HepG2 (cell line): ENCODE results near the gene ADAMTSL4. TPM values are rescaled to one million over a fixed set of nuclear protein-coding genes. Genes with fewer than 3 reads are reported as not detected.
A peak's percentile ranks its signal among the peaks of the same experiment; 100 is the strongest.

Experiments used
- ATAC-seq: fragments of 200-7000 bp; cut with Tn5 transposase; 3 replicates; pipeline ENCODE4 v1.9.1; 2020; ENCODE audit warnings: mild to moderate bottlenecking, moderate library complexity
- BruUV-seq: library from RNA; stranded (reverse); fragments of 400-500 nt; replicated peaks from 2 replicates; lab custom pipeline; 2021; lab: Mats Ljungman, UMichigan
- CTCF ChIA-PET: fragments of 300-600 bp; formaldehyde crosslinking; extraction: SDS; loops from one replicate; lab custom pipeline; 2021; ENCODE audit warnings: low total read pairs, inconsistent platforms, low intra/inter-chr PET ratio; lab: Yijun Ruan, JAX
- POLR2A ChIA-PET: fragments of 350-600 bp; sonication (Branson Sonifier 250); formaldehyde crosslinking; loops from one replicate; lab custom pipeline; 2020; ENCODE audit warnings: antibody characterized with exemption, inconsistent platforms; lab: Yijun Ruan, JAX
- DNase-seq: peaks from one replicate; pipeline ENCODE4 v3.0.0-alpha.2; 2015; ENCODE audit warnings: low spot score
- FAIRE-seq: peaks from 3 replicates; lab custom pipeline; 2011; peaks lifted over from hg19 to GRCh38; lab: Jason Lieb, UNC
- H2AFZ ChIP-seq: one replicate; pipeline ENCODE4 v1.6.1; 2011; ENCODE audit warnings: low read length, inconsistent platforms
- H3K27ac ChIP-seq: fragments of 300-600 bp; 3 replicates; pipeline ENCODE4 v1.8.0; 2011; ENCODE audit warnings: mixed run types, mild to moderate bottlenecking, mixed read lengths, low read length, inconsistent platforms; ENCODE audit not compliant: insufficient read depth; ENCODE audit errors: extremely low read length
- H3K27me3 ChIP-seq, 2 experiments: fragments of 200-600 bp in 1 of 2; 2 replicates in 1 of 2; 3 replicates in 1 of 2; pipeline versions ENCODE4 v1.6.0 to v1.8.0; 2011; ENCODE audit warnings: low read length in 2 of 2, mild to moderate bottlenecking in 2 of 2, moderate library complexity in 2 of 2, inconsistent platforms in 1 of 2; ENCODE audit not compliant: insufficient read depth in 2 of 2, control insufficient read depth in 1 of 2
- H3K36me3 ChIP-seq, 2 experiments: fragments of 200-600 bp in 1 of 2; replicated peaks in 1 of 2; 2 replicates in 1 of 2; 3 replicates in 1 of 2; pipeline versions ENCODE4 v1.5.1 to v1.8.0; 2011; ENCODE audit warnings: low read length in 2 of 2, inconsistent platforms in 1 of 2; ENCODE audit not compliant: insufficient read depth in 2 of 2, control insufficient read depth in 1 of 2
- H3K4me1 ChIP-seq: 2 replicates; pipeline ENCODE4 v1.5.1; 2012; ENCODE audit warnings: low read length, inconsistent platforms; ENCODE audit not compliant: insufficient read depth
- H3K4me2 ChIP-seq: 2 replicates; pipeline ENCODE4 v1.6.0; 2011; ENCODE audit warnings: low read depth, low read length, inconsistent platforms
- H3K4me3 ChIP-seq, 3 experiments: fragments of 200-600 bp in 1 of 3; sonication (generic), shearing (Covaris generic) in 1 of 3; replicated peaks in 1 of 3; 2 replicates each; pipeline ENCODE4 v1.5.1; 2011 to 2016; ENCODE audit warnings: low read length in 3 of 3, inconsistent platforms in 2 of 3, low read depth in 2 of 3, mild to moderate bottlenecking in 2 of 3, control low read depth in 1 of 3, mixed read lengths in 1 of 3; ENCODE audit not compliant: insufficient read depth in 1 of 3
- H3K79me2 ChIP-seq: one replicate; pipeline ENCODE4 v1.6.1; 2011; ENCODE audit warnings: low read length, inconsistent platforms; ENCODE audit not compliant: insufficient read depth
- H3K9ac ChIP-seq: 2 replicates; pipeline ENCODE4 v1.6.0; 2011; ENCODE audit warnings: mild to moderate bottlenecking, low read depth, low read length, inconsistent platforms; ENCODE audit not compliant: insufficient read depth
- H3K9me3 ChIP-seq: 2 replicates; pipeline ENCODE4 v1.5.1; 2012; ENCODE audit warnings: mild to moderate bottlenecking, low read length
- H4K20me1 ChIP-seq: 2 replicates; pipeline ENCODE4 v1.6.0; 2011; ENCODE audit warnings: inconsistent platforms, mild to moderate bottlenecking, low read length, moderate library complexity; ENCODE audit not compliant: insufficient read depth
- CHD2 ChIP-seq: IDR thresholded peaks from 2 replicates; pipeline ENCODE4 v1.6.1; 2011; ENCODE audit warnings: low read depth, low read length, improper control_type of control experiment
- KLF16 ChIP-seq, 2 experiments: sonication (generic) in 1 of 2; formaldehyde crosslinking in 1 of 2; IDR thresholded peaks; 2 replicates each; pipeline versions ENCODE4 v1.6.1 to v1.8.0; 2016 to 2023; ENCODE audit warnings: missing genetic modification reagents in 2 of 2, missing compliant biosample characterization in 1 of 2
- MEIS2 ChIP-seq: sonication (generic); formaldehyde crosslinking; IDR thresholded peaks from 2 replicates; pipeline ENCODE4 v1.9.0; 2021; ENCODE audit warnings: mild to moderate bottlenecking, missing genetic modification reagents
- SYNCRIP ChIP-seq: fragments of 200-400 bp; formaldehyde crosslinking; IDR thresholded peaks from 2 replicates; pipeline ENCODE4 v1.6.1; 2018; ENCODE audit warnings: mild to moderate bottlenecking, low read depth, low read length; ENCODE audit not compliant: insufficient read depth
- YY1 ChIP-seq: IDR thresholded peaks from 2 replicates; pipeline ENCODE4 v1.6.1; 2011; ENCODE audit warnings: low read length, low read depth, moderate library complexity, mild to moderate bottlenecking; ENCODE audit not compliant: insufficient read depth, insufficient replicate concordance
- ZNF598 ChIP-seq: sonication (generic); formaldehyde crosslinking; IDR thresholded peaks from 2 replicates; pipeline ENCODE4 v1.5.1; 2020; ENCODE audit warnings: mild to moderate bottlenecking, missing genetic modification reagents, borderline replicate concordance
- ZNF780A ChIP-seq: sonication (generic); formaldehyde crosslinking; IDR thresholded peaks from 2 replicates; pipeline ENCODE4 v1.8.0; 2022; ENCODE audit warnings: mild to moderate bottlenecking, missing genetic modification reagents, moderate library complexity
- WGBS: methylation state at CpG from one replicate; pipeline ENCODE4 v1.1.6; 2017; ENCODE audit warnings: low lambda C conversion rate; 5-methylcytosine and 5-hydroxymethylcytosine counted together
- in situ Hi-C: cut with HindIII; loops from 2 replicates; pipeline ENCODE4 v1.10.0; 2017; ENCODE audit warnings: low pct_unique_long_range_greater_than_20kb; ENCODE audit not compliant: extremely low pct_ligation_motif_present
- intact Hi-C: fragments of 100-400 bp; cut with micrococcal nuclease; formaldehyde crosslinking; loops from one replicate; pipeline ENCODE4 v1.10.0; 2022; ENCODE audit not compliant: unreplicated experiment
- polyA plus RNA-seq, 8 experiments: library from polyadenylated mRNA; depleted of rRNA in 3 of 8; stranded (reverse) in 7 of 8; unstranded in 1 of 8; fragments of >200 nt; fragmentation: Illumina TruSeq in 4 of 8; extraction: Trizol in 4 of 8; gene quantifications; 2 replicates each; pipeline versions ENCODE4 v1.2.1 to v1.2.3, GENCODE V29; 2011 to 2016; ENCODE audit warnings: low read depth in 4 of 8, missing spikeins in 1 of 8, mixed read lengths in 1 of 8; ENCODE audit not compliant: insufficient read depth in 1 of 8
- total RNA-seq, 5 experiments: library from RNA; depleted of rRNA; stranded (reverse); fragments of >200 nt; fragmentation: Illumina TruSeq; extraction: Trizol; gene quantifications; 2 replicates each; pipeline ENCODE4 v1.2.3, GENCODE V29; 2016; ENCODE audit warnings: low read depth in 1 of 5
- TF ChIP-seq, protein P1 (sequence below): sonication (generic); formaldehyde crosslinking; IDR thresholded peaks from one replicate; pipeline ENCODE4 v1.5.1; 2020; ENCODE audit warnings: mild to moderate bottlenecking, missing genetic modification reagents; ENCODE audit errors: not compliant biosample characterization

The ADAMTSL4 gene
- total and polyA plus RNA-seq, 2 of the 13 experiments (the other 11 are each of a cell fraction or from before 2014, with no cell fraction given), result 3.9 to 16.4 TPM

- no TSS peak for BruUV-seq
- intact Hi-C loops (no loop called here), in situ Hi-C loops (no loop called here)
- Histone ChIP-seq H2AFZ (no peak overlapping the region), H3K4me3 (no peak overlapping the region), H3K4me2 (no peak overlapping the region), H3K27ac (no peak overlapping the region), H3K36me3 (peaks cover 18 to 33% of the 10 kb centered on the region in 2 experiments; a peak in 4 of 5 replicates), H3K9ac (no peak overlapping the region), H4K20me1 (no peaks in the 10 kb centered on the region), H3K4me1 (peaks cover 14% of the 10 kb centered on the region), H3K27me3 (no peaks in the 10 kb centered on the region; a peak in 1 of 5 replicates), H3K9me3 (no peaks in the 10 kb centered on the region), H3K79me2 (no peaks in the 10 kb centered on the region)
- POLR2A ChIA-PET, result interaction anchor here (0.7 to 0.8 kb wide), 2 partner anchors 22 to 24 kb away, joined by 3 to 4 read pairs; partner anchors contain the start of gene TARS2
- TF ChIP-seq SYNCRIP, result no peak
- TF ChIP-seq YY1, result no peak
- TF ChIP-seq CHD2, result no peak
- TF ChIP-seq ZNF780A, result no peak
- no peak for TF ChIP-seq MEIS2 (CRISPR knock-in tag)
- TF ChIP-seq KLF16 (CRISPR knock-in tag; IDR thresholded peaks at IDR 0.05), result no peak
- TF ChIP-seq, protein P1, sequence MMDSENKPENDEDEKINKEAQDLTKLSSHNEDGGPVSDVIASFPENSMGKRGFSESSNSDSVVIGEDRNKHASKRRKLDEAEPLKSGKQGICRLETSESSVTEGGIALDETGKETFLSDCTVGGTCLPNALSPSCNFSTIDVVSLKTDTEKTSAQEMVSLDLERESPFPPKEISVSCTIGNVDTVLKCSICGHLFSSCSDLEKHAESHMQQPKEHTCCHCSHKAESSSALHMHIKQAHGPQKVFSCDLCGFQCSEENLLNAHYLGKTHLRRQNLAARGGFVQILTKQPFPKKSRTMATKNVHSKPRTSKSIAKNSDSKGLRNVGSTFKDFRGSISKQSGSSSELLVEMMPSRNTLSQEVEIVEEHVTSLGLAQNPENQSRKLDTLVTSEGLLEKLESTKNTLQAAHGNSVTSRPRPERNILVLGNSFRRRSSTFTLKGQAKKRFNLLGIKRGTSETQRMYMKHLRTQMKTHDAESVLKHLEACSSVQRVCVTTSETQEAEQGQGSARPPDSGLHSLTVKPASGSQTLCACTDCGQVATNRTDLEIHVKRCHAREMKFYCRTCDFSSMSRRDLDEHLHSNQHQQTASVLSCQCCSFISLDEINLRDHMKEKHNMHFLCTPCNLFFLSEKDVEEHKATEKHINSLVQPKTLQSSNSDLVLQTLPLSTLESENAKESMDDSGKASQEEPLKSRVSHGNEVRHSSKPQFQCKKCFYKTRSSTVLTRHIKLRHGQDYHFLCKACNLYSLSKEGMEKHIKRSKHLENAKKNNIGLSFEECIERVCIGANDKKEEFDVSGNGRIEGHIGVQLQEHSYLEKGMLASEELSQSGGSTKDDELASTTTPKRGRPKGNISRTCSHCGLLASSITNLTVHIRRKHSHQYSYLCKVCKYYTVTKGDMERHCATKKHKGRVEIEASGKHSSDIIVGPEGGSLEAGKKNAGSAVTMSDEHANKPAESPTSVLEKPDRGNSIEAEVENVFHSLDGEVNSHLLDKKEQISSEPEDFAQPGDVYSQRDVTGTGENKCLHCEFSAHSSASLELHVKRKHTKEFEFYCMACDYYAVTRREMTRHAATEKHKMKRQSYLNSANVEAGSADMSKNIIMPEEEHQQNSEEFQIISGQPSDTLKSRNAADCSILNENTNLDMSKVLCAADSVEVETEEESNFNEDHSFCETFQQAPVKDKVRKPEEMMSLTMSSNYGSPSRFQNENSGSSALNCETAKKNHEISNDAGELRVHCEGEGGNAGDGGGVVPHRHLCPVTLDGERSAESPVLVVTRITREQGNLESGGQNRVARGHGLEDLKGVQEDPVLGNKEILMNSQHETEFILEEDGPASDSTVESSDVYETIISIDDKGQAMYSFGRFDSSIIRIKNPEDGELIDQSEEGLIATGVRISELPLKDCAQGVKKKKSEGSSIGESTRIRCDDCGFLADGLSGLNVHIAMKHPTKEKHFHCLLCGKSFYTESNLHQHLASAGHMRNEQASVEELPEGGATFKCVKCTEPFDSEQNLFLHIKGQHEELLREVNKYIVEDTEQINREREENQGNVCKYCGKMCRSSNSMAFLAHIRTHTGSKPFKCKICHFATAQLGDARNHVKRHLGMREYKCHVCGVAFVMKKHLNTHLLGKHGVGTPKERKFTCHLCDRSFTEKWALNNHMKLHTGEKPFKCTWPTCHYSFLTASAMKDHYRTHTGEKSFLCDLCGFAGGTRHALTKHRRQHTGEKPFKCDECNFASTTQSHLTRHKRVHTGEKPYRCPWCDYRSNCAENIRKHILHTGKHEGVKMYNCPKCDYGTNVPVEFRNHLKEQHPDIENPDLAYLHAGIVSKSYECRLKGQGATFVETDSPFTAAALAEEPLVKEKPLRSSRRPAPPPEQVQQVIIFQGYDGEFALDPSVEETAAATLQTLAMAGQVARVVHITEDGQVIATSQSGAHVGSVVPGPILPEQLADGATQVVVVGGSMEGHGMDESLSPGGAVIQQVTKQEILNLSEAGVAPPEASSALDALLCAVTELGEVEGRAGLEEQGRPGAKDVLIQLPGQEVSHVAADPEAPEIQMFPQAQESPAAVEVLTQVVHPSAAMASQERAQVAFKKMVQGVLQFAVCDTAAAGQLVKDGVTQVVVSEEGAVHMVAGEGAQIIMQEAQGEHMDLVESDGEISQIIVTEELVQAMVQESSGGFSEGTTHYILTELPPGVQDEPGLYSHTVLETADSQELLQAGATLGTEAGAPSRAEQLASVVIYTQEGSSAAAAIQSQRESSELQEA (CRISPR knock-in tag), result no peak
- TF ChIP-seq ZNF598, result no peak
- peak; percentile 12 for ATAC-seq
- DNase-seq, result no peak
- no peak for FAIRE-seq
- 78% methylated on average over 4 of the region's 4 CpGs for WGBS
- CTCF ChIA-PET, result no interaction called here
Observed at GRCh38 chr1:150508982-150509381, 40.2 kb upstream of the ADAMTSL4 start.
